ENCODE data around the gene FAM184A.

Gene FAM184A

DNA sequence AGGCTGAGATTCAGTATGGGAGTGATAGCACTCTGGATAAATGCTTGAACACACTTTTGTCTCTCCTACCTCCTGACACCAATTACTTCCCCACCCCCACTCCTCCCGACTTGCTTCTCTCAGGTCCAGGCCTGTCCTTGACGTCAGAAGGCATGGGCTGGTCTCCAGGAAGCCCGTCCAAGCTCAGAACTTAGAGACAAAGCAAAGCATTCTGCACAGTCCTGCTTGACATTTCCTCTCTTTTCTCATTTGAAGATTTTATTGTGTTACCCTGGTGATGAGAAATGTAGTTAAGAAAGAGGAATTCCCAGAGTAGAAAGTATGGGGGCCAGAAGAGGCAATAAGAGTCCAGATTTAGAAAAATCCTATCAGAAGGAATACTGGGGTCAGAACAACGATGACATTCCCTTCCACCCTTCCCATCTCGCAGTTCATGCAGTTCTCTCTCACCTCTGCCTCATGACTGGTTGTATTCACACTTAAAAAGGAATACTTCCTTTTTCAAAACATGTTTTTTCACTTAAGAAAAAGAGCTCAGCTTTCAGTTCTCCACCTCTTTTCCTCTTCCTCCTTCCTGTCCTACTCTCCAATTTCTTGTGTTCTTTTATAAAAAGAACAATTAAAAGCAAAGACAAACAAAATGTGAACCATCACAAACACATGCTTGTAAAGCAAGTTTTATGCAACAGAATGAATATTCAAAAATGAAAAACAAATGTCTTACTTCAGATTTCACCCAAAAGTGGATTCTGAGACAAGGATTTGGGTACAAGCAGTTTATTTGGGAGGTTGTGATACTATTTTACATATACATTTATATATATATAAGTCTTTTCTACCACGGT lies 18.5 kb upstream of the FAM184A start:
- DNase-seq: no peak

DNA sequence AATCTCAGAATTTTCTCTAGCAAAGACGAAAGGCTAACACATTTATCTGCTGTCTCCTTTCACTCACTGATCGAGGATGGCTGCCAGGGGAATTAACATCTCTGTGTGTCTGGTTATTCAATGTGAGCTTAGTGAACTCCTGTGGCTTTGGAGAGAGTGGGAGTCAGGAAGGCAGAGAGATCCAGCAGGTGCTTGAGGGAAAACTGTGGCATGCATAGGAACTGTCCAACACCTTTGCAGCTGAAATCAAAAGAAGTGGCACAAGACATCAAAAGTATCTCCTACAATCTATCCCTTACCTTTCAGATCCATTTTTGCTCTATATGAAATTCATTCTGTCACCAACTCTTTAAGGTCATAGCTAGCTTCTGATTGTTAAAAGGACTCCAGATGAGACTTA lies 11.8 kb upstream of the FAM184A start:
- no peak for DNase-seq

DNA sequence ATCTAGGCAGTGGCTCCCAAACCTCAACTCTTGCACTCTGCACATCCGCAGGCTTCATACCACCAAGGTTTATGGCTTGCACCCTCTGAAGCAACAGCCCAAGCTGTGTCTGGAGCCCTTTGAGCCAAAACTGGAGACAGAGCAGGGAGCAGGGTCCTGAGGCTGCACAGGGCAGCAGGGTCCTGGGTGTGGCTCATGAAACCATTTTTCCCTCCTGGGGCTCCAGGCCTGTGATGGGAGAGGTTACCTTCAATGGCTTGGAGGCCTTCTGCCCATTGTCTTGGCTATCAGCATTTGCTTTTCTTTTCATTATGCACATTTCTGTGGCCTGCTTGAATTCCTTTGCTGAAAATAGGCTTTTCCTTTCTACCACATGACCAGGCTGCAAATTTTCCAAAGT lies 6.3 kb upstream of the FAM184A start:
- no peak for DNase-seq

GRCh38 chr6:119083007-119083406 lies 4.5 kb upstream of the FAM184A start:
- DNase-seq: no peak

DNA sequence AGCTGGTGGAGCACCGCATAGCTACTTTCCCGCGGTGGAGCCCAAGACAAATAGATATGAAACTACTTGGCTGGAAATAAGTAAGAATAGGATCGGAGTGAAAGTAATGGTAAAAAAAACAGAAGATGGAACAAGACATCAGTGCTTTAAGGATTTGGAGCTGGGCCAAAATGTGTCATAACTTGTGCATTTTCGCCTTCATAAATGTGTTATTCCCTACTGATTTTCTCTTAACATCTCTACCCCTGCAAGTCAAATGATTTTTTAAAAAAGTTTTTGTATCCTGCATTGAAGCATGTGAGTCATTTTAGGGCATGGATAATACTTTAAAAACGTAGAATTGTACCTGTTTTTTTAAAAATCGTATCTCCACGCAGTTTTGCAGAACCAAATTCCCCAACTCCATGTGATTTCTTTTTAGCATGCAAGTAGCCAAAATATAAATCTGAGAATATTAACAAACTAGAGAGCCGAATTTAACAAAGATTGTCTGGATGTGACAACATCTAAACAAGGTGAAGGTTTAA lies 882 bp upstream of the FAM184A start:
- DNase-seq: peak; percentile 64

GRCh38 chr6:119077643-119078375 lies 655 bp downstream of the FAM184A start:
- peak; percentile 79 for DNase-seq

- DNase-seq: peak; percentile 53
Measured at GRCh38 chr6:119077391-119077642, 1.1 kb downstream of the FAM184A start.

- DNase-seq: no peak
Measured at GRCh38 chr6:119076576-119077390, 1.7 kb downstream of the FAM184A start.

DNA sequence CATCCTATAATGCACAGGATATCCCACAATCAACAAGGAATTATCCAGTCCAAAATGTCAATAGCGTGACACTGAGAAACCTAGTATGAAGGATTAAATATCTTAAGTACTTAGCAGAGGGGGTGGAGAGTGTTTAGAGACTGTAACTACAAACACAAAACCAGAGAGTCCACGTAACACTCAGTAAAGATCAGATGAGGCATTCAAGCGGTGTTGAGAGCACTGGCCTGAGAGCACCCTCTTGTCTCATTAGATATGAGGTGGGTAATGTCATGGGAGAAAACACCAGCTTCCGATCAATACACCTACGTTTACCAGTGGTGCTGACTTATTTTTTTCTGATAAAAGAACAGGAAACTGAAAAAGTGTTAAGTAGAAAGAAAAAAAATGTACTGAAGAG lies 2.3 kb downstream of the FAM184A start:
- peak; percentile 19 for DNase-seq

GRCh38 chr6:119075200-119075981 lies 3.1 kb downstream of the FAM184A start:
- no peak for DNase-seq

DNA sequence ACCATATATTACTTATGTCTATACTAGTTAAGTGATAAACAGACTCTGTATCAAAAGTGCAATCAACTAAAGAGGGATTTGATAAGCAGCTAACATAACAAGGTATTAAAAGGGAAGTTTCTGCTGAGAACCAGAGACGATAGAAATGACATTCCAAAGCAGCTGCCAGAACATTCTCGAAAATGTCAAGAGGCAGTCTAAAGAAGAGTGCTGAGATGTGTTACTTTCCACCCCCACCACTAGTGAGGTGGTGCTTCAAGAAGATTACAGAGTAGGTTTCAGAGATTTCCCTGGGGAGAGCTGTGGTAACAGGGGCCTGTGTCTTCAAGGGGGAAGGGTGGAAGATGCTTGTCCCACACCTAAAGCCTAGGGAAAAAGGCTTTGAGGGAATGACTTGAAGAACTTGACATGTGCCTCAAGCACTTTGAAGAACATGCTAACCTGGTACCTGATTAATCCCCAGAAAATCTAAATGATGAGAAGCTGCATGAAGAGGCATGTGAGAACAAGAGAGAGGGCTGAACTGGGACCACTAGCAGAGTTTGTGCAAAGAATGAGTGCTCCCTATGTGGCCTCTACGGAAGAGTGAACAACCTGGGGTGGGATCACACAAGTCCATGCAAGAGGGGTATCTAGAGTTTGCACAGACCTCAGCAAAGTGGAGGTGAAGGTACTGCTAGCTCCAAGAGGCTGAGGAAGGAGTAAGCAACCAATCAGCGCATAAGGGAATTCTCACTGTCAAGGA lies 5.0 kb downstream of the FAM184A start:
- DNase-seq: no peak

- DNase-seq: no peak
Measured at GRCh38 chr6:119071576-119071975, 6.9 kb downstream of the FAM184A start.

GRCh38 chr6:119067091-119067490 lies 11.4 kb downstream of the FAM184A start:
- no peak for DNase-seq

GRCh38 chr6:119066517-119066916 lies 11.9 kb downstream of the FAM184A start:
- DNase-seq: no peak

DNA sequence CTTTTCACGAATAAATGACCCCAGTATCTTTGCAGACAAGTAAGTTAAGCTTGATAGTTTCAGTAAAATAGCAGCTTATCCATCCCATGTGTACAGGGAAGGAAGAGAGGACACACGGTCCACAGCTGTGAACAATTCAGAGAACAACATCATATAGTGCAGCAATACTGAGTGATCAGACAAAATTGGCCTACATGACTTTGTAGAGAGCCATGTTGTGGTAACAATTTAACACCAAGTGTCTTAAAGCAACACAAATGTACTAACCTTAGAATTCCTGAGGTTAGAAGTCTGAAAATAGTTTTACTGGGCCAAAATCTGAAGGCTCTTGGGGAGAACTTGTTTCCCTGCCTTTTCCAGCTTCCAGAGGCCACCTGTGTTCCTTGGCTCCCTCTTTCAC lies 12.5 kb downstream of the FAM184A start:
- no peak for DNase-seq

- no peak for DNase-seq
Measured at GRCh38 chr6:119065382-119065781, 13.1 kb downstream of the FAM184A start.

DNA sequence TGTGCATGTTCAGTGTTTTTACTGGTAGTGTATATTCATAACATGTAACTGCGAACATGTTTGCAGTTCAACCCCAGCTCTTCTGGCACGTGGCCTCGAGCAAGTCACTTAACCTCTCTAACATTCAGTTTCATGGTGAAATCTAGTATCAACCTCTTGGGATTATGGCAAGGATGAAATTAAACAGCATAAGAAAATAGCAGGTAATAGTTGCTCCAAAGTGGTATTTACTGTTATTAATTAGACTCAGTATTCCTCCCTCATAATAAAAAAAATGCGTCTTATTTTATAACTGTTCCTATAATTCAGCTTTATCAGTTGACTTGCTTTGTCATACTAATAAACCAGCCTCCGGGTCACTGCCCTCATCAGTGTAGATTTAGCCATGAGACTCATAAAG lies 15.0 kb downstream of the FAM184A start:
- DNase-seq: no peak

GRCh38 chr6:119061215-119061614 lies 17.2 kb downstream of the FAM184A start:
- DNase-seq: no peak

GRCh38 chr6:119060255-119060907 lies 18.1 kb downstream of the FAM184A start:
- no peak for DNase-seq

DNA sequence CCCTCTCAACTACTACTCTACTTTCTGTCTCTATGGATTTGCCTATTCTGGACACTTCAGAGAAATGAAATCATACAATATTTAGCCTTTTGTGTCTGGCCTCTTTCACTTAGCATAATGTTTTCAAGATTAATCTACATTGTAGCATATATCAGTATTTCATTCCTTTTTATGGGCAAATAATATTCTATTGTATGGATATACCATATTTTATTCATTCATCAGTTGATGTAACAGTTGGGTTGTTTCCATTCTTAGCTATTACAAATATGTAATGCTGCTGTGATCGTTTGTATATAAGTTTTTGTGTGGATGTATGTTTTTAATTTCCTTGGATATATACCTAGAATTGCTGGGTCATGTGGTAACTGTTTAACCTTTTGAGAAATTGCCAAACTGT lies 23.4 kb downstream of the FAM184A start:
- DNase-seq: no peak

DNA sequence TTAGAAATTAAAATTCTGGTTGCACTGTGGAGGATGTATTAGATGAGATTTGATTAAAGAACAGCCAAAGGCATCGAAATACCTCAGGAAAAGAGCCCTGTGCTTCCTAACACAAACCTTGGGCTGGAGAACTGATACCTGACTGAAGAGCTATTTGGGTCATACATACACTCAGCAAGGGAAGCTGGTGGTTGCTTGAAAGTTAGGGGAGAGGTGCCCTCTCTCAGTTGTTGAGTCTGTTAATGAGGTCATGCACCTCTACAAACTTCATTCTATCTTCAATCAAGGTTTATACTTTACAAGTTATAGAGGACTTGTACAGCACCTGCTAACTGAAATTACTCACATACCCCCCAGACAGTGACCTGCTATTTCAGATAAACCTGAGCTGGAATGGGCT lies 25.5 kb downstream of the FAM184A start:
- no peak for DNase-seq
